HEK293 (cell line): ENCODE results near the gene MSH2.

ENCODE experiments used
- GLI4 ChIP-seq: fragments of 450-650 bp; formaldehyde crosslinking; IDR thresholded peaks from 2 replicates; pipeline ENCODE4 v1.5.1; 2016; ENCODE audit warnings: missing biosample characterization, missing genetic modification characterization
- HOXD13 ChIP-seq: sonication (generic); formaldehyde crosslinking; IDR thresholded peaks from 2 replicates; pipeline ENCODE4 v1.8.0; 2022; ENCODE audit warnings: missing genetic modification reagents, borderline replicate concordance
- IKZF3 ChIP-seq: fragments of 450-650 bp; IDR thresholded peaks from 2 replicates; pipeline ENCODE4 v1.5.0; 2018; ENCODE audit warnings: missing biosample characterization, mild to moderate bottlenecking, missing genetic modification characterization, moderate library complexity
- KLF1 ChIP-seq: fragments of 450-650 bp; formaldehyde crosslinking; IDR thresholded peaks from 2 replicates; pipeline ENCODE4 v1.5.1; 2016; ENCODE audit warnings: missing biosample characterization, missing genetic modification characterization
- KLF9 ChIP-seq: fragments of 450-650 bp; formaldehyde crosslinking; IDR thresholded peaks from 2 replicates; pipeline ENCODE4 v1.5.1; 2016; ENCODE audit warnings: missing biosample characterization, missing genetic modification characterization, low read depth
- OVOL3 ChIP-seq: fragments of 450-650 bp; formaldehyde crosslinking; IDR thresholded peaks from 2 replicates; pipeline ENCODE4 v1.5.1; 2016; ENCODE audit warnings: missing biosample characterization, missing genetic modification characterization
- PATZ1 ChIP-seq: fragments of 450-650 bp; formaldehyde crosslinking; IDR thresholded peaks from 2 replicates; pipeline ENCODE4 v1.5.1; 2016; ENCODE audit warnings: missing biosample characterization, missing genetic modification characterization
- PRDM6 ChIP-seq: fragments of 450-650 bp; formaldehyde crosslinking; IDR thresholded peaks from 2 replicates; pipeline ENCODE4 v1.5.1; 2017; ENCODE audit warnings: missing biosample characterization, missing genetic modification characterization
- REST ChIP-seq: fragments of 450-650 bp; formaldehyde crosslinking; IDR thresholded peaks from 2 replicates; pipeline ENCODE4 v1.5.1; 2016; ENCODE audit warnings: missing biosample characterization, missing genetic modification characterization
- ZBTB1 ChIP-seq: fragments of 450-650 bp; formaldehyde crosslinking; IDR thresholded peaks from 2 replicates; pipeline ENCODE4 v1.5.1; 2016; ENCODE audit warnings: missing biosample characterization, missing genetic modification characterization
- ZBTB8A ChIP-seq: fragments of 450-650 bp; formaldehyde crosslinking; IDR thresholded peaks from 2 replicates; pipeline ENCODE4 v1.5.1; 2016; ENCODE audit warnings: missing biosample characterization, missing genetic modification characterization
- ZFP69B ChIP-seq: fragments of 450-650 bp; formaldehyde crosslinking; IDR thresholded peaks from 2 replicates; pipeline ENCODE4 v1.5.1; 2016; ENCODE audit warnings: missing biosample characterization, missing genetic modification characterization
- ZNF121 ChIP-seq: fragments of 450-650 bp; formaldehyde crosslinking; IDR thresholded peaks from 2 replicates; pipeline ENCODE4 v1.5.1; 2016; ENCODE audit warnings: missing biosample characterization, missing genetic modification characterization
- ZNF169 ChIP-seq: fragments of 450-650 bp; formaldehyde crosslinking; IDR thresholded peaks from 2 replicates; pipeline ENCODE4 v1.5.1; 2016; ENCODE audit warnings: missing biosample characterization, missing genetic modification characterization
- ZNF174 ChIP-seq: fragments of 450-650 bp; formaldehyde crosslinking; IDR thresholded peaks from 2 replicates; pipeline ENCODE4 v1.5.0; 2017; ENCODE audit warnings: missing biosample characterization, mild to moderate bottlenecking, missing genetic modification characterization
- ZNF2 ChIP-seq: fragments of 450-650 bp; formaldehyde crosslinking; IDR thresholded peaks from 2 replicates; pipeline ENCODE4 v1.5.1; 2016; ENCODE audit warnings: missing biosample characterization, missing genetic modification characterization
- ZNF501 ChIP-seq: fragments of 450-650 bp; formaldehyde crosslinking; IDR thresholded peaks from 2 replicates; pipeline ENCODE4 v1.5.1; 2016; ENCODE audit warnings: missing biosample characterization, missing genetic modification characterization
- ZNF561 ChIP-seq: fragments of 450-650 bp; IDR thresholded peaks from 2 replicates; pipeline ENCODE4 v1.5.1; 2018; ENCODE audit warnings: missing biosample characterization, missing genetic modification characterization, borderline replicate concordance
- ZNF660 ChIP-seq: fragments of 450-650 bp; IDR thresholded peaks from 2 replicates; pipeline ENCODE4 v1.5.1; 2018; ENCODE audit warnings: missing biosample characterization, mild to moderate bottlenecking, missing genetic modification characterization
- ZNF76 ChIP-seq: fragments of 450-650 bp; formaldehyde crosslinking; IDR thresholded peaks from 2 replicates; pipeline ENCODE4; 2016; ENCODE audit warnings: low read depth, missing biosample characterization, missing genetic modification characterization, borderline replicate concordance
- ZNF791 ChIP-seq: fragments of 450-650 bp; formaldehyde crosslinking; IDR thresholded peaks from 2 replicates; pipeline ENCODE4 v1.5.1; 2016; ENCODE audit warnings: missing biosample characterization, missing genetic modification characterization
- ZXDB ChIP-seq: fragments of 450-650 bp; formaldehyde crosslinking; IDR thresholded peaks from 2 replicates; pipeline ENCODE4 v1.5.1; 2016; ENCODE audit warnings: missing biosample characterization, missing genetic modification characterization
- TF ChIP-seq, protein P1 (sequence below): fragments of 450-650 bp; formaldehyde crosslinking; IDR thresholded peaks from 2 replicates; pipeline ENCODE4 v1.5.1; 2016; ENCODE audit warnings: missing biosample characterization, missing genetic modification characterization
- TF ChIP-seq, protein P2 (sequence below): fragments of 450-650 bp; formaldehyde crosslinking; IDR thresholded peaks from 2 replicates; pipeline ENCODE4 v1.5.1; 2016; ENCODE audit warnings: missing biosample characterization, missing genetic modification characterization
- TF ChIP-seq, protein P3 (sequence below): fragments of 450-650 bp; formaldehyde crosslinking; IDR thresholded peaks from 2 replicates; pipeline ENCODE4 v1.5.1; 2016; ENCODE audit warnings: missing biosample characterization, missing genetic modification characterization

MSH2 gene

DNA sequence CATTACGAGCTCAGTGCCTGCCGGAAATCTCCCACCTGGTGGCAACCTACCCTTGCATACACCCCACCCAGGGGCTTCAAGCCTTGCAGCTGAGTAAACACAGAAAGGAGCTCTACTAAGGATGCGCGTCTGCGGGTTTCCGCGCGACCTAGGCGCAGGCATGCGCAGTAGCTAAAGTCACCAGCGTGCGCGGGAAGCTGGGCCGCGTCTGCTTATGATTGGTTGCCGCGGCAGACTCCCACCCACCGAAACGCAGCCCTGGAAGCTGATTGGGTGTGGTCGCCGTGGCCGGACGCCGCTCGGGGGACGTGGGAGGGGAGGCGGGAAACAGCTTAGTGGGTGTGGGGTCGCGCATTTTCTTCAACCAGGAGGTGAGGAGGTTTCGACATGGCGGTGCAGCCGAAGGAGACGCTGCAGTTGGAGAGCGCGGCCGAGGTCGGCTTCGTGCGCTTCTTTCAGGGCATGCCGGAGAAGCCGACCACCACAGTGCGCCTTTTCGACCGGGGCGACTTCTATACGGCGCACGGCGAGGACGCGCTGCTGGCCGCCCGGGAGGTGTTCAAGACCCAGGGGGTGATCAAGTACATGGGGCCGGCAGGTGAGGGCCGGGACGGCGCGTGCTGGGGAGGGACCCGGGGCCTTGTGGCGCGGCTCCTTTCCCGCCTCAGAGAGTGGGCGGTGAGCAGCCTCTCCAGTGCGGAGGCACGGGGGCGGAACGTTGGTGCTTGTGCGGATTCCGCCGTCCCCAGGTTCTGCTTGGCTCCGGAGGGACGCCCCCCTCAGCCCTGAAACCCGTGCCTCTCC is at the start of gene MSH2 (continued):
- 0 out of 2 replicates have a peak, but pooled peaks have one; percentile 67 for TF ChIP-seq HOXD13 (CRISPR knock-in tag)
- TF ChIP-seq ZFP69B (tag by site-specific recombination): peak; percentile 59
- peak; percentile 64 for TF ChIP-seq ZXDB (tag by site-specific recombination)
- TF ChIP-seq ZNF791 (tag by site-specific recombination): no peak
- TF ChIP-seq PATZ1 (tag by site-specific recombination): peak; percentile 81; the same call in 1 of the 2 replicates
- peak; percentile 25; the same call in 1 of the 2 replicates for TF ChIP-seq KLF1
- no peak for TF ChIP-seq PRDM6 (tag by site-specific recombination)
- peak; percentile 48; the same call in 1 of the 2 replicates for TF ChIP-seq ZNF561 (tag by site-specific recombination)
- peak; percentile 92; the same call in 1 of the 2 replicates for TF ChIP-seq ZNF121
- TF ChIP-seq ZBTB8A (tag by site-specific recombination): peak; percentile 20
- peak; percentile 86 for TF ChIP-seq ZNF501
- TF ChIP-seq, protein P1, sequence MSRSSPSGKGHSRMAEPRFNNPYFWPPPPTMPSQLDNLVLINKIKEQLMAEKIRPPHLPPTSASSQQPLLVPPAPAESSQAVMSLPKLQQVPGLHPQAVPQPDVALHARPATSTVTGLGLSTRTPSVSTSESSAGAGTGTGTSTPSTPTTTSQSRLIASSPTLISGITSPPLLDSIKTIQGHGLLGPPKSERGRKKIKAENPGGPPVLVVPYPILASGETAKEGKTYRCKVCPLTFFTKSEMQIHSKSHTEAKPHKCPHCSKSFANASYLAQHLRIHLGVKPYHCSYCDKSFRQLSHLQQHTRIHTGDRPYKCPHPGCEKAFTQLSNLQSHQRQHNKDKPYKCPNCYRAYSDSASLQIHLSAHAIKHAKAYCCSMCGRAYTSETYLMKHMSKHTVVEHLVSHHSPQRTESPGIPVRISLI (tag by site-specific recombination): peak; percentile 35; the same call in 1 of the 2 replicates
- peak; percentile 72; the same call in 1 of the 2 replicates for TF ChIP-seq GLI4 (tag by site-specific recombination)
- TF ChIP-seq ZNF660 (tag by site-specific recombination): no peak
- TF ChIP-seq IKZF3 (tag by site-specific recombination): no peak
- peak; percentile 29; the same call in 1 of the 2 replicates for TF ChIP-seq ZNF76 (tag by site-specific recombination)
- 0 out of 2 replicates have a peak, but pooled peaks have one; percentile 36 for TF ChIP-seq OVOL3 (tag by site-specific recombination)
- peak; percentile 36; the same call in 1 of the 2 replicates for TF ChIP-seq REST (tag by site-specific recombination)
- no peak for TF ChIP-seq ZBTB1 (tag by site-specific recombination)
- no peak for TF ChIP-seq ZNF174 (tag by site-specific recombination)
- no peak for TF ChIP-seq ZNF169 (tag by site-specific recombination)
- peak; percentile 87 for TF ChIP-seq ZNF2
- TF ChIP-seq, protein P2, sequence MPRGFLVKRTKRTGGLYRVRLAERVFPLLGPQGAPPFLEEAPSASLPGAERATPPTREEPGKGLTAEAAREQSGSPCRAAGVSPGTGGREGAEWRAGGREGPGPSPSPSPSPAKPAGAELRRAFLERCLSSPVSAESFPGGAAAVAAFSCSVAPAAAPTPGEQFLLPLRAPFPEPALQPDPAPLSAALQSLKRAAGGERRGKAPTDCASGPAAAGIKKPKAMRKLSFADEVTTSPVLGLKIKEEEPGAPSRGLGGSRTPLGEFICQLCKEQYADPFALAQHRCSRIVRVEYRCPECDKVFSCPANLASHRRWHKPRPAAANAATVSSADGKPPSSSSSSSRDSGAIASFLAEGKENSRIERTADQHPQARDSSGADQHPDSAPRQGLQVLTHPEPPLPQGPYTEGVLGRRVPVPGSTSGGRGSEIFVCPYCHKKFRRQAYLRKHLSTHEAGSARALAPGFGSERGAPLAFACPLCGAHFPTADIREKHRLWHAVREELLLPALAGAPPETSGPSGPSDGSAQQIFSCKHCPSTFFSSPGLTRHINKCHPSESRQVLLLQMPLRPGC: 0 out of 2 replicates have a peak, but pooled peaks have one; percentile 29
- TF ChIP-seq, protein P3, sequence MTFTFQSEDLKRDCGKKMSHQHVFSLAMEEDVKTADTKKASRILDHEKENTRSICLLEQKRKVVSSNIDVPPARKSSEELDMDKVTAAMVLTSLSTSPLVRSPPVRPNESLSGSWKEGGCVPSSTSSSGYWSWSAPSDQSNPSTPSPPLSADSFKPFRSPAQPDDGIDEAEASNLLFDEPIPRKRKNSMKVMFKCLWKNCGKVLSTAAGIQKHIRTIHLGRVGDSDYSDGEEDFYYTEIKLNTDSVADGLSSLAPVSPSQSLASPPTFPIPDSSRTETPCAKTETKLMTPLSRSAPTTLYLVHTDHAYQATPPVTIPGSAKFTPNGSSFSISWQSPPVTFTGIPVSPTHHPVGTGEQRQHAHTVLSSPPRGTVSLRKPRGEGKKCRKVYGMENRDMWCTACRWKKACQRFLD (tag by site-specific recombination): no peak
- peak; percentile 84 for TF ChIP-seq KLF9
